HG03565 (cell line): ENCODE measurements around the gene ZNF444.

ENCODE experiments used
- ATAC-seq: cut with Tn5 transposase; IDR thresholded peaks from one replicate; pipeline ENCODE4 v1.9.1; 2021; ENCODE audit warnings: mild to moderate bottlenecking, moderate library complexity; ENCODE audit not compliant: unreplicated experiment

ZNF444 gene

DNA sequence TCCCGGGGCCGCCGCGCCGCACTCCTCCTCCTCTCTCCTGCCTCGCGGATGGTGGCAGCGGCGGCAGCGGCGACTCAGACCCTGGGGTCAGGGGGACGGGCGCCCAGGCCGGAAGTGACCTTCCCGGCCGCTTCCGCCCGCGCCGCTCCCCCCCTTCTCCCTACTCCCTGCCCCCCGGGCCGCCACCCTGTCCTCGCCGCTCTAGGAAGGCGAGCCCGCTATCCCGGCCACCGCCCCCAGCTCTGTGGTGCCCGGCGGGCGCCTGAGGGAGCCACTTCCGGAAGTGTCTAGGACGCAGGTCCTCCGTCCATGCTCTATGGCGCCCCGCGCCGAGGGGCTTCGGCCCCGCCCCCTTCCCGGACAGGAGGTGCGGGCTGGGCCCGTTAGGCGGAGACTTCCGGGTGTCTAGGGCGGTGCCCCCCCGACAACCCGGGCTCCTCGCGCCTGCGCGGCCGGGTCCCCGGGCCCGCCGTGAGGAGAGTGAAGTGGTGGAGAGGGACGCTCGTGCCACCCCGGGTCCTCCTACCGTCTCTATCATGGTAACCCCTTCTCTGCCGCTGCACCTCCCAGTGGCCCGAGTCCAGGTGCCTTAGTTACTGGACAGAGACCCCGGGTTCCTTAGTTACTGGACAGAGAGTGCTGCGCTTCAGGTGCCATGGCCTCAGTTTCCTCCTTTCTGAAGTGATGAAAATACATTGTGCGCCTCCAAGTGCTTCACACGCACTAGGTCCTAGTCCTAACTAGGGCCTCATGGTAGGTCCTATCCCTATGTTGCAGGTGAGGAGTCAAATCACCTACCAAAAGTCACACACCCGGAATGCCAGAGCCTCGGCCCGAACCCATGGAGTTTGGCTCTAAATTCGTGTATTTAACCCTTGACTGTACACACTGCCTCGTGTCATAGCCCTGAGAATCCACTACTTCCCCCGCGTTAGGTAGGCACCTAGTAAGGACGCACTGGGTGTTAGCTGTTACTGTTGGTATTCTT is 19.6 kb upstream of the ZNF444 start, which contains the start of gene ZNF787:
ZNF787 (minus strand) TSS at position 116 of the 988 bp plus-strand sequence. CDS start 18,078 bp downstream, outside the sequence.
- ATAC-seq = peak; percentile 82

DNA sequence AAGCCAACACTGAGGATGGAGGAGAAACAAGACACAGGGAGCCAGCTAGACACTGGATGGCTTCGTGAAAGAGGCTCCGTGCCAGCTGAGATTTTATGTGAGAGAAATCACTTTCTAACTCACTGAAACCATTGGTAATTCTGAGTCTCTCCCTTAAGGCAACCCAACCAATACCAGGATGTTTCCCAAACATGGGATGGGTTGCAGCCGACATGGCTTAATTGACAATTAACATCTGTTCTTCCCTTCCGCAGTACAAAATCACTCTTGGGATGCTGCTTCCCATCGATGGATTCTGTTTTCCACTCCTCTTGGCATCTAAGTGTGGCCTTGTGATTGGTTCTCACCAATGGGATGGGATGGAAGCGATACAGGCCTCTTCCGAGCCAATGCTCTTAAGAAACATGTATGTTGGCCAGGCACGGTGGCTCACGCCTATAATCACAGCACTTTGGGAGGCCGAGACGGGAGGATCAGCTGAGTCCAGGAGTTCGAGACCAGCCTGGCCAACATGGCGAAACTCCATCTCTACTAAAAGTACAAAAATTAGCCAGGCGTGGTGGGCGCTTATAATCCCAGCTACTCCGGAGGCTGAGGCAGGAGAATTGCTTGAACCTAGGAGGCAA is 17.7 kb upstream of the ZNF444 start:
- ATAC-seq = no peak

GRCh38 chr19:56124578-56124977 is 16.5 kb upstream of the ZNF444 start:
- ATAC-seq = no peak

GRCh38 chr19:56125806-56126590 is 15.1 kb upstream of the ZNF444 start:
- ATAC-seq = no peak

GRCh38 chr19:56126983-56127780 is 13.9 kb upstream of the ZNF444 start:
- ATAC-seq = no peak

GRCh38 chr19:56130006-56130405 is 11.1 kb upstream of the ZNF444 start:
- ATAC-seq = no peak

DNA sequence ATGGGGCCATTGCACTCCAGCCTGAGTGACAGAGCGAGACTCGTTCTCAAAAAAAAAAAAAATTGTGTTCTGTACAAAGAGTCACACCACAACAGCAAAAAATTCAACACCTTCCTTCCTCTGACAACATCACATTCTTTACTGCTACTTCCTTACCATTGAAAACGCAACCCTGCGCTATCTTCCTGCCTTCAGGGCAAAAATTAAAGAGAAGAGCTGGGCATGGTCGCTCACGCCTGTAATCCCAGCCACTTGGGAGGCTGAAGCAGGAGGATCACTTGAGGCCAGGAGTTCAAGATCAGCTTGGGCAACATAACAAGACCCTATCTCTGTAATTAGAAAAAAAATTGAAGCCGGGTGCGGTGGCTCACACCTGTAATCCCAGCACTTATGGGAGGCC is 9.4 kb upstream of the ZNF444 start:
- no peak for ATAC-seq

- ATAC-seq = no peak
Observed at GRCh38 chr19:56132316-56132822, 8.7 kb upstream of the ZNF444 start.

DNA sequence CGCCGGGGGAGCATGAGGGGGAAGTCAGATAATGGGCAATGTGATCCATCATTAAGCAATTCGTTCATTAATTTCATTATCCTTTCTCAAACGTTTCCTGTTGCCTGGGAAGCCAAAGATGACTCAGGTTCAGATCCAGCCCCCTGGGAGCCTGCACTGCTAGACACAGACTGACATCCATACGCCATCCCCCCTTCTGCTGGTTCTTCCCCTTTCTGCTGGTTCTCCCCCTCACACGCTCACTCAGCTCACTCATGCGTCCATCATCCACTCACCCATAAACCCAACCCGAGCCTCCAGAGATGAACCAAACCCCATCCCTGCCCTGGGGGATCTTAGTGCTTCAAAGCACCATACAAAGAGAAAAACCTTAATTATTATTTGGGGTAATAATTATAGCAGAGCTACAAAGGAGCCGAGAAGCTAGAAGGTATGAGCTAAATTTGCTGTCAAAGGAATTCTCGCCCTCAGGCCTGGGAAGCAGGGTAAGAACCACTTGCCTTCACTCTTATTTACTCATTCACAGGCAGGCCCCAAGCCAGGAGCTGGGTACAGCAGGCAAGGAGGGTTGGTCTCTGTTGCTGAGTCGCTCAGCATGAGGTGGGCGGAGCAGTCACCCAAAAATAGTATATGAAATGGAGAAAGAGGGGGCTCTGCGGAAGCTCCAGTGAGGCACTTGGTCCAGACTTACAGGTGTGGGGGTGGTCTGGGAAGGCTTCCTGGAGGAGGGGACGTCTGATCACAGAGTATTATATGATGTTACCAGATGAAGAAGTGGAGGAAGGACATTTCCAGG is 7.0 kb upstream of the ZNF444 start:
- peak; percentile 49 for ATAC-seq

DNA sequence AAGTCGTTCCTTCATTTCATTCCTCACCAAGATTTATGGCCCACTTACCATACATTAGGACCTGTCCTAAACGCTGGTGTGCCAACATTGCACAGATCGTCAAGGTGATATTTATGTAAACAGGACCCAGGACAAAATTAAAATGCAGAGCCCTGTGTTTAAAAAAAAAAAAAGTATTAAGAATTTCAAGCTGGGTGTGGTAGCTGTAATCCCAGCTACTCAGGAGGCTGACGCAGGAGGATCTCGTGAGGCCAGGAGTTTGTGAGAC is 6.5 kb upstream of the ZNF444 start:
- no peak for ATAC-seq

GRCh38 chr19:56136362-56136761 is 4.7 kb upstream of the ZNF444 start:
- no peak for ATAC-seq

- no peak for ATAC-seq
Observed at GRCh38 chr19:56137405-56137804, 3.7 kb upstream of the ZNF444 start.

DNA sequence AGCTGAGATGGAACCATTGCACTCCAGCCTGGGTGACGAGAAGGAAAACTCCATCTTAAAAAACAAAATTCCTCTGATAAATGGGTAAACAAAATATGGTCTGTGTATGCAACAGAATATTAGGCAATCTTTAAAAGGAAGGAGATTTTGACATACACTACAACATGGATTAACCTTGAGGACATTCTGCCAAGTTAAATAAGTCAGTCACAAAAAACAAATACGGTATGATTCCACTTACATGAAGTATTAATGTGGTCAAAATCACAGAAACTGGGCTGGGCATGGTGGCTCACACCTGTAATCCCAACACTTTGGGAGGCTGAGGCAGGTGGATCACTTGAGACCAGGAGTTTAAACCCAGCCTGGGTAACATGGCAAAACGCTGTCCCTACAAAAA is 3.0 kb upstream of the ZNF444 start:
- ATAC-seq = no peak

GRCh38 chr19:56139847-56140582 is 1.1 kb upstream of the ZNF444 start:
- ATAC-seq = no peak

DNA sequence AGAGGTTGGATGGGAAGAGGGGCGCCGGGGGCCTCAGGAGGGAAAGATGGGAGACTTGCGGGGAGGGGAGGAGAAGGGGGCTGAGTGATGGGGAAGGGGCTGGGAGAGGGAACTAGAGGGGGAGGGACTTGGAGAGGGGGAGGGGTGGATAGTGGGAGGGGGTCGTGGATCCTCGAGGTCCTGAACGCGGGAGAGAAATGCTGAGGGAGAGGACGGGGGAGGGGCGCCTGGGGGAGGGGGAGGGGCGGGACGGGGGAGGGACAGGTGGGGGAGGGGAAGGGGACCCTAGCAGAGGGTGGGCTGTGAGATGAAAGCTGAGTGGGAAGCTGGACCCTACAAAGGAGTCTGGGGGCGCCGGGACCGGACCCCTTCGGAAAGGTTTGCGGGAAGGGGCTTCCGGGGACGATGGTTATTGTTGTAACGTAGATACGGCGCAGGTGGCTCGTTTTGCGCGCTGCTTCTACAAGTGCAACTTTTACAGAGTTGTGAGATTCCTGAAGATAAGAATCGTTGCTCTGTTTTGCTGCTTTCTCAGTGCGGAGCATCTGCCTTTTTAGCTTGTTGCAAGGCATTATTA is 418 bp downstream of the ZNF444 start:
- no peak for ATAC-seq

DNA sequence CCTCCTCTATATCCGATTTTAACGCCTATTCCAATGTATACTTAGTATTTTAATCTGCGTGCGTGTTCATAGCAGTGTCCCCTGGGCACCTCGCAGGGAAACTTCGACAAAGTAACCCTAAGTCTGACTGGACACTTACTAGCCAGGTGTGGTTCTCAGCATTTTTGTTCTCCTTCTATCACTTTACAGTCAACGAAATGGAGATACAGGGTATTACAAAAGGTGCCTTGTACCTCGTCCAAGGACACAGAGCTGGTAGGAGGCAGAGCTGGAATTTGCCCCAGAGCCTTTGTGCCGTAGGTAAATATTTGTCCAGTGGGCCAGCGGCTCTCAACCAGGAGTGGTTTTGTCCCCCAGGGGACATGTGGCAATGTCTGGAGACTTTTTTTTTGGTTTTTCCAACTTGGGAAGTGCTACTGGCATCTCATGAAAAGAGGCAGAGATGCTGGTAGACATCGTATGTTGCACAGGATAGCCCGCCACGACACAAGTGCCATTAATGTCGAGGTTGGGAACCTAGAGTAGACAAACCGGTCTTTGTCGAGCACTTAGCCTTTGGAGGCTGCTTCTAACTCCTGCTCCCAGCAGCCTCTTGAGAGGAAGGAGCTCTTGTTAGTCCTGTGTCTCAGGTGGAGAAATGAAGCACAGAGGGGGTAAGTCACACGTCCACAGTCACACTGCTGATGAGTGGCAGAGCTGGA is 1.1 kb downstream of the ZNF444 start:
- ATAC-seq = no peak

- ATAC-seq = no peak
Observed at GRCh38 chr19:56142897-56143434, 1.9 kb downstream of the ZNF444 start.

DNA sequence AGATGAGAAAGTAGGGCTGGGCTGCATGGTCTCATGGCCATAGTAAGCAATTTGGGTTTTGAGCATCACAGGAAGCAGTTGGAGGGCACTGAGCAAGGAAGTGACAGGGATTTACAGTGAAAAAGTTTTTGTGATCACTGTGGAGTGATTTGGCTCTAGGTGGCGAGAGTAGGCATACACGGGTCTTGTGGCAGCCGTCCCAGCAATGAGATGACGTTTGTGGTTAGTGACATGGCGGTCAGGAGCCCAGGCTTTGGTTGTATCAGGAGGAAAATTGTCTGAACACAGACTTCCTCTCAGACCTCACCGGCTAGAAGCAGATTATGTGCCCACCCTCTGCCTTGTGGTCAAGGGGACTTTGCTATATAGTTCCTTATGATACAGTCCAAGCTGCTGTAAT is 3.3 kb downstream of the ZNF444 start:
- ATAC-seq = no peak
